GM23248 (cell line): Measurements from ENCODE around the gene LTO1.

Source experiments
- EZH2 ChIP-seq: fragments of 200-600 bp; sonication (generic); IDR thresholded peaks from 2 replicates; pipeline ENCODE4 v1.6.1; 2018; ENCODE audit warnings: antibody characterized with exemption, mild to moderate bottlenecking; ENCODE audit not compliant: insufficient read depth, poor library complexity, severe bottlenecking
- EZH2phosphoT487 ChIP-seq: fragments of 200-600 bp; sonication (generic); IDR thresholded peaks from 2 replicates; pipeline ENCODE4 v1.6.1; 2018; ENCODE audit warnings: antibody characterized with exemption, moderate library complexity, mild to moderate bottlenecking, low read depth; ENCODE audit not compliant: insufficient read depth

GRCh38 chr11:69682221-69682620 is 7.1 kb upstream of the LTO1 start:
- TF ChIP-seq EZH2, result no peak
- no peak for TF ChIP-seq EZH2phosphoT487
